Stimulated activated CD8-positive, alpha-beta memory T cell treated with anti-CD3 and anti-CD28 coated beads, Interleukin-12 subunit alpha, Interleukin-12 subunit beta, amount 100 ng/mL, for 24 hours (primary cell): Measurements from ENCODE around the gene TTC28.

Source experiments
- DNase-seq: peaks from one replicate; pipeline ENCODE4 v3.0.0-alpha.2; 2020; ENCODE audit errors: extremely low read depth

Gene TTC28

GRCh38 chr22:28410050-28410816 lies 269.4 kb downstream of the TTC28 start:
- DNase-seq: no peak

DNA sequence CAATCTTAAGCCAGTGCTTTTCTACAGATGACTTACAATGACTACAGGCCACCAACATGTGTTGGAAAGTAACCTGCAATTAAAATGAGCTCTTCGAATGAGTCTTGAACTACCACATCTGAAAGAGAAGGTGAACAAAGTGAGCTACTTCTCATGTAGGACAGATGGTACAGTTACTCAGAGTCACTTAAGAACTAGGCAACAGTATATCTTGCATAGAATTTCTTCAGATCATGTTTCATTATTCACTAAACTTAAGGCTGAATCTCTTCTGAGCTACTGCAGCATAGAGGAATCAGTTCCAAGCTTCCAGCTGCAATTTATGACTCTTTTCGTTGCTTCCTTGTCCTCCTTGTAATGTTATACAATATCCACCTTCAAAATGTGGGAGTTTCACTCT lies 270.9 kb downstream of the TTC28 start:
- no peak for DNase-seq

- no peak for DNase-seq
Measured at GRCh38 chr22:28407645-28408044, 272.0 kb downstream of the TTC28 start.

DNA sequence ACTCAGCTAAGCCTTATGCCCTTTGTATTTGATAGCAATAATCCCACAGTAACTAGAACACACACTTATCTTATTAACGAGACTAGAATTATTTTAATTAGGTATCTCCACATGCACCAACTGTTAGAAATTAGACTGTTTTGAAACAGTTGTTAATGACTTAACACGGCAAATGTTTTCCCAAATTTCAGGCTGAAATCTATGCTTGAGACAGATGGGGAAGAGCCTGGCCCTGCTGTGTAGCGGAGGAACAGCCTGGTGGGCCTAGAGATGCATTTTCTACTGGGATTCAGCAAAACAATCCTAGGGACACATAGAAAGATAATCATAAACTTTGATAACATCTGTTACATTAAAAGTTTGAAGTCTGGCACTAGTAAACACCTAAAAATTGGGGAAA lies 273.4 kb downstream of the TTC28 start:
- DNase-seq: no peak

- DNase-seq: no peak
Measured at GRCh38 chr22:28405588-28405987, 274.1 kb downstream of the TTC28 start.

DNA sequence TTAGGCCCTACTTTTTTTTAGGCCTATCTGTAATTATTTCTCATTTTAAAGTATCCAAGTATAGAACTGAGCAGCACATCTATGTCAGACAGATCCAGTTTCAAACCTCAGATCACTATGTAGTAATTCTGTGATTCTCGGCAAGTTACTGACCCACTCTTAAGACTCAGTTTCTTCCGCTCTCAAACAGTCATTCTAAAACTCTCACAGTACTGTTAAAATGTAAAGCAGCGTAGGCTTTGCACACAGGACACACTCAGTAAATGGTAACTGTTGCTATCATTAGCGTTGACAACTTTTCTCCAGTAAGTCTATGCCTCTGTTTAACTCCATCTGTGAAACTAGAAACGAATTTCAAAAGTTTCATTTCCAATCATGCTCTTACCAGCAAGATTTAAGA lies 277.1 kb downstream of the TTC28 start:
- DNase-seq: no peak

DNA sequence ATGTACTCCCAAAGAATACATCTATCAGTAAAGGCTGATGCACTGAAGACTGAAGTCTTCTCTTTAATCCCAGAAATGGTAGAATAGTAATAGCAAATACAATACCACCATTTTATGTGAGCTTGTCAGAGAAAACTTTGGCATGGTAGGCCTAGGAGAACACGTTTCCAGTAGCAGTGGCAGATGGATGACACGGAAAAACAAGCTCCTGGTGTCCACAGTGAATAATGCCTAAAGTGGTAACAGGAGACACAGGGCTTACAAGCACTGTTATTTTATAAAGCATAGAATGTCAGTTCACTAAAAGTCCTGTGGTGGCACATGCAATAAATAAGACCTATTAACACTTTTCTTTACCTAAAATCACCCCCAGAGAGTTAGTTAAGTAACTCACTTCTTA lies 277.6 kb downstream of the TTC28 start:
- no peak for DNase-seq

GRCh38 chr22:28398981-28399380 lies 280.7 kb downstream of the TTC28 start:
- no peak for DNase-seq

- DNase-seq: no peak
Measured at GRCh38 chr22:28398355-28398754, 281.3 kb downstream of the TTC28 start.

DNA sequence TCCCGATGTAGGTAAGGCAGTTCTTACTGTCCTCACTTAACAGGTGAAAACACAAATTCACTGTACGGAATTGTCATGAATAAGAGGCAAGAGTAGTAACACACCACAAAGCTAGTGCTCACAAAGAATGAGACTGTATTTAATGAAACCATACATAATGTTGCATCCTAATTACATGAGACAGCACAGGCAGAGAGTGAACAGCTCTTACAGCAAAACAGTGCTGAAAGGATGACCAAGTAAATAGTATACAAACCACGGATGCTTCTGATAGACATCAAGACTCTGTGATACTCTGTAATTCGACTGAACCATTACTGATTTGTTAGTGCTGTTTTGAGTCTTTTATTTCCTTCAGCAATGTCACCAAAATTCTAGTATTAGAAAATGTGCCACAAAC lies 282.3 kb downstream of the TTC28 start:
- no peak for DNase-seq

DNA sequence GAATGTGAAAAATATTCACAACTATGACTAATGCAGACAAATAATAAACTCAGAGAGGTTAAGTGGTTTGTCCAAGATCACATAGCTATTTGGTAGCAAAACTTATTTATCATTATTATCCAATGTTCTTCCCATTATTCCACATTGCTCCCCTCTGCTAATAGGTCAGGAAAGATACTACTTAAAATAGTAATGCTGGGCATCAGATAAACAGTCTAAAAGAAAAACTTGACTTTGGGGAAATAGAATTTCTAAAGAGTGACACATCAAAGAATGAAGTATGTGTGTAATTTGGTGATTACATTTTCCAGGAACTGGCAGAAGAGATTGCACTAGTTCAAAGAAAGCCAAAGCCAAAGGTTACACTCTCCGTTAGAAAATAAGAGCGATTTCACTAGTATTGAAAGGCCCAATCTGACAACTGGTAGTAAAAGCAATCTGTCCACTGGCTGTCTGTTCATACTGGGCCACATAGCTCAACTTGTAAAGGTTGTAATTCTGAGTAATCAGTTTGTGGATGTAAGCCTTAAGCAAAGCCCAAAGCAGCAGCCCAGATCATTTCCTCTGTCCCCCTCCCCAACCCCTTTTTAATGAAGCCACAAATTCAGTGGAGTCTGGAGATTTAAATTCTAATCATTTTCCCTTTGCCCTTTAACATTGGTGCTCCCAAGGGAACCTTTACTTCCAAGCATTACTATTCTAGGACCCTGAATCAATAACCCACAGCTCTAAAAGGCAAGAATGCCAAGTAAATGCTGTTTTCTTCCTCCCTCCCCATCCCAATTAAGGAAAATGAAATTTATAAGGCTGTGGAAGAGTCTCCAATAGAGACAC lies 283.5 kb downstream of the TTC28 start:
- DNase-seq: no peak

- DNase-seq: no peak
Measured at GRCh38 chr22:28395520-28395919, 284.1 kb downstream of the TTC28 start.

GRCh38 chr22:28394513-28395110 lies 285.0 kb downstream of the TTC28 start:
- no peak for DNase-seq

- no peak for DNase-seq
Measured at GRCh38 chr22:28381429-28382167, 298.0 kb downstream of the TTC28 start.

- DNase-seq: no peak
Measured at GRCh38 chr22:28379951-28380350, 299.7 kb downstream of the TTC28 start.

- no peak for DNase-seq
Measured at GRCh38 chr22:28379075-28379779, 300.4 kb downstream of the TTC28 start.

DNA sequence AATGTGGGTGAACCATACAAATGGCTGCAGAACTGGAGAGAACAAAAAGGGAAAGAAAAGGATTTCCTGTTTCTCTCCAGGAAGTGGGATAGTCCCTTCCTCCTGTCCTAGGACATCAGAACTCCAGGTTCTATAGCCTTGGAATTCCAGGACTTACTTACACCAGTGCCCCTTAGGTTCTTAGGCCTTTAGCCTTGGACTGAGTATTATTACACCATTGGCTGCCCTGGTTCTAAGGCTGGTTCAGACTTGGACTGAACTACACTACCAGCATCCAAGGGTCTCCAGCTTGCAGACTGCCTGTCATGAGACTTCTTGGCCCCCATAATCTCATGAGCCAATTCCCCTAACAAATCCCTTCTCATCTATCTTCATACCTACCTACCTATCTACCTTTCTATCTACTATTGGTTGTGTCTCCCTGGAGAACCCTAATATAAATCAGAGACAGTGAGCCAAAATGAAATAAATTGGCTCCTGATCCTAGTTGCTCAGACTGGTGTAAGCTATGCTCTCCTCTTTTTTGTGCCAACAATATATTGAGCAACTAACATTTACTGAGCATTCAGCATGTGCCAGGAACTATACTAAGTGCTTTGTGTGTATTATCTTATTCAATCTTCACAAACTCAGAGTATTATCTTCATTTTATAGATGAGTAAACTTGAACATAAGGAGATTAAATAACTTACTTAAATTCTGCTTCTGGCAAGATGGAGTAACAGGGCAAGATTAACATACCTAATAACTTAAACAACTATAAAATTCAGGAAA lies 303.7 kb downstream of the TTC28 start:
- no peak for DNase-seq

- no peak for DNase-seq
Measured at GRCh38 chr22:28373831-28374230, 305.8 kb downstream of the TTC28 start.

DNA sequence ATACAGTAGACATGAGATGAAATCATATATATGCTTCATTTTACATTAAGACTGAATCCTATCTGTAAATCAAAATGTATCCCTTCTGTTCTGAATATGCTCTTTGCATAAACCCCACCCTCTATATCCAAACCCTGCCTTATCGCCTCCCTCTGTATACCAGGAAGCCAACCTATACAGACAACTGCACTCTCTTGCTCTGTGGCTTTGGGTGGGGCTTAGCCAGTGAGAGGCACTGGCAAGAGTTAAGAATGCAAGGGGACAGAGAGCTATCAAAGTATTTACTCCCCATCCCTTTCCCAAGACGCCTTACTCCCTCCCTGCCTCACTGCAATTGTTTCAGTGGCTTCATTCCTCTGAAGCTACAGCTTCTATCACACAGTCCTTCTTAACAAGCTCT lies 309.8 kb downstream of the TTC28 start:
- DNase-seq: no peak

GRCh38 chr22:28366856-28367255 lies 312.8 kb downstream of the TTC28 start:
- DNase-seq: no peak

GRCh38 chr22:28365371-28365770 lies 314.3 kb downstream of the TTC28 start:
- DNase-seq: no peak
